Kasumi-1 (cell line): Measurements from ENCODE around the gene ZNF800.
"Not testable (repeated sequence)": the region's sequence is repeated elsewhere in the genome, so short reads cannot be mapped to it uniquely, and the experiment has no call there.

Experiments
- DNase-seq, 2 experiments: peaks; one replicate each; lab custom pipeline; 2025; lab: John Stamatoyannopoulos, UW

Gene ZNF800

GRCh38 chr7:127392566-127393367, at the start of gene ZNF800:
TSS of gene ZNF800 (minus strand) at chr7:127392708. CDS start at chr7:127391557, 1,151 bp downstream.
- peak; percentile 87 to 88 for DNase-seq

GRCh38 chr7:127440206-127440605, 47.7 kb upstream of the ZNF800 start:
- DNase-seq = no peak

GRCh38 chr7:127438836-127439235, 46.3 kb upstream of the ZNF800 start:
- DNase-seq = no peak

DNA sequence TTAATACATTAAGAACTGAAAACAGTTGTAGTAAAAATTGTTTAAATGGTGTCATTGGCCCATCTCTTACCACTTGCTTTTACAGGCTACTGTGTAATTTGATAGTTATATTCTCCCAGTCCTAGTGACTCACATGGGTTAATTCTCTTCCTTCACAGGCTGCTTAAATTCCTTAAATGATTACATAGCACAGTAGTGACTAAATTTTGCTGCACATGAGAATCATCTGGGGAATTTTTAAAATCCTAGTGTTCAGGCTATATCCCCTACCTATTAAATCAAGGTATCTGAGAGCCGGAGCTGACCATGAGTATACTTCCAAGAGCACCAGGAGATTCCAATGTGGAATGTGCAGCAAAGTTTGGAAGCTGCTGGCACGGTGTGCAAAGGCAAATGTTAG, 45.3 kb upstream of the ZNF800 start:
- no peak for DNase-seq

- no peak for DNase-seq
Measured at GRCh38 chr7:127437241-127437640, 44.7 kb upstream of the ZNF800 start.

- not testable (repeated sequence) for DNase-seq
Measured at GRCh38 chr7:127429281-127429680, 36.8 kb upstream of the ZNF800 start.

- DNase-seq = no peak
Measured at GRCh38 chr7:127419196-127419595, 26.7 kb upstream of the ZNF800 start.

- DNase-seq = no peak
Measured at GRCh38 chr7:127418459-127418858, 26.0 kb upstream of the ZNF800 start.

DNA sequence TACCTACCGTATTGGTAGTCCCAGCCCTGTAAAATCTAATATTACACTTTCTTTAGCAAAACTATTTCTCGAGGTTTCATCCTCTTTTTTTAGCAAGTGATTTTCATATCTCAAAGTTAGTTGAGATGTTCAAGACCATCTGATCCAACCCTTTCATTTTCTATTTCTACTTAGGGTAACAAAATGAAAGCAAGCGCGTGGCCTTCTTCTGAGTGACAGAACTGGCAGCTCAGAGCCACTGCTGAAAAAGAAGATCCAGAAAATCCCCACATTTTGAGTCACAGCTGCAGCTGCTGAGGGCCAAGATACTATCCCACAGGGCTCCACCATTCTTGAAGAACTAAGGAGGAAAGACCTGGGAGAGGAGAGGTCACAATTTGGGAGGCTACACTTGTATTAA, 24.8 kb upstream of the ZNF800 start:
- DNase-seq = no peak

- DNase-seq = no peak
Measured at GRCh38 chr7:127415060-127415742, 22.7 kb upstream of the ZNF800 start.

DNA sequence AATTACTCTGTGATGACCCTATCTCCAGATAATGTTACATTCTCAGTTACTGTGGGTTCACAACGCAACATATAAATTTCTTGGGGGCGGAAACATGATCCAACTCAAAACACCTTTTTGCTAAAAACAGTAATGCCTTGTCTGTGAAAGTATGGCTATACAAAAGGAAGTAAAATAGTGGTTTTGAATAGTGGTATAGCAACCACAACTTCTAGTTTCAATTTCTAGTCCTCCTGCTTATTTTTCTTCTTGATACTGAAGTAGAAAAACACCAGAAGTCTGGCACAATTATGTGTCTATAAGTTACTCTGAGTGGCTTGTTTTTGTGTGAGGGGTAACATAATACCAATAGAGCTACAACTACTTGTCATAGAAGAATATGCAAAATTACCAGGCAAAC, 21.5 kb upstream of the ZNF800 start:
- DNase-seq = peak; percentile 24 to 28

DNA sequence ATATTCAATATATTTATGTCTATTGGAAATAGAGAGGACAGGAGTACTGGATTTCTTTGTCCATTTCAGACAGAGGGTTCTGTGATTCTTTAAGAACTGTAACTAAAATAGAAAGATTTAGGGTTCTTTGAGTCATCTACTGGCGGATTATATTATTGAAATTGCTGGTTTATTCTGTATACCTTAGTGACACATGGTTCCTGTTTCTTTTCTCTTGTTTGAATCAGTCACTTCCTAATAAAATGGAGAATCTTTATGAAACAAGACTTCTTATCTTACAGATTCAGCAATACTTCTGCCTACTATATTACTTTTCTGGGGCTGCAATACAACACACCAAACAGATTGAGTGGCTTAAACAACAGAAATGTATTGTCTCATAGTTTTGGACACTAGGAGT, 20.8 kb upstream of the ZNF800 start:
- no peak for DNase-seq

- DNase-seq = no peak
Measured at GRCh38 chr7:127411176-127411575, 18.7 kb upstream of the ZNF800 start.

- no peak for DNase-seq
Measured at GRCh38 chr7:127409629-127410028, 17.1 kb upstream of the ZNF800 start.

GRCh38 chr7:127404286-127405072, 12.0 kb upstream of the ZNF800 start:
- no peak for DNase-seq

DNA sequence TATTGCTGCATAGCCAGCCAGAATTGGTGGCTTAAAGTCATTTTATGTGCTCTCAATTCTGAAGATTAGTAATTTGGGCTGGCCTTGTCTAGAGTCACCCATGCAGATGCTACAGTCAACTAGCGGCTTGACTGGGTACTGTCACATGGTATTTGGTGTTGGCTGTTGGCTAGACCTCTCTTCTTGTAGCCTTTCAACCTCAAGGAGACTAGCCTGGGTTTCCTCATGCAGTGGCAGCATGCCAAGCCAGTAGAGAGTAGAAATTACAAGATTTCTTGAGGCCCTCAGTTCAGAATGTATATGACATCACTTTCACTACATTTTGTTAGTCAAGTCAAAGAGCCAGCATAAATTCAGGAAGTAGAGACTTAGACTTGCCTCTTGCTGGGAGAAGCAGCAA, 3.7 kb upstream of the ZNF800 start:
- DNase-seq = peak; percentile 65 to 72

GRCh38 chr7:127395104-127395503, 2.6 kb upstream of the ZNF800 start:
- DNase-seq = not testable (repeated sequence)

DNA sequence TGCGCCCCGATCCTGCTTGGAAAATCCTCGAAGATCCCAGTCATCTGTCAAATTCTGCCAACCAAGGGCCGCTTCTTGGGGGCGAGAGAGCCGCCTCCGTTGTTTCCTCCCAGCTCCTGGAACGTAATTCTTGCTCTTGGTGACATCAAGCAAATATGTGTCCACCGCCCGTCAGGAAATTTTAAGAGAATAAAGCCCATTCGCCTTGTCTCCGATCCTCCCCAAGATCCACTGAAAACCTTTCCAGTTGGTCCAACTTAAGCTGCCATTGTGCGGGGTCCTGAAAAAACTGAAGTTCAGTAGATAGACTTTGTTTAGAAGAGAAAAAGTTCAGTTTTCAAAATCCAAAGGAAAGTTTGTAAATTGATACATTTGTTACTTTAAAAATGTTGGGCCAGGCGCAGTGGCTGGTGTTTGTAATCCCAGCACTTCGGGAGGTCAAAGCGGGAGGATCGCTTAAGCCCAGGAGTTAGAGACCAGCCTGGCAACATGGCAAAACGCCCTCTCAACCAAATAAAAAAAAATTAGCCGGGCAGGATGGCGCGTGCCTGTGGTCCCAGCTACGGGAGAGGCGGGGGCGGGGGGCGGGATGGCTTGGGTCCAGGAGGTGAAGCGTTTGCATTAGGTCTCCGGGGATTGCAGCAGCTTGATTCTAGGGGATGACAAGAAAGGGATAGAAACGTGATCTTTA, 1.0 kb upstream of the ZNF800 start:
- peak; percentile 43 to 55 for DNase-seq

GRCh38 chr7:127392182-127392565, 334 bp downstream of the ZNF800 start:
- peak; percentile 31 to 33 for DNase-seq

- DNase-seq = peak; percentile 32 to 45
Measured at GRCh38 chr7:127391591-127392181, 822 bp downstream of the ZNF800 start.

DNA sequence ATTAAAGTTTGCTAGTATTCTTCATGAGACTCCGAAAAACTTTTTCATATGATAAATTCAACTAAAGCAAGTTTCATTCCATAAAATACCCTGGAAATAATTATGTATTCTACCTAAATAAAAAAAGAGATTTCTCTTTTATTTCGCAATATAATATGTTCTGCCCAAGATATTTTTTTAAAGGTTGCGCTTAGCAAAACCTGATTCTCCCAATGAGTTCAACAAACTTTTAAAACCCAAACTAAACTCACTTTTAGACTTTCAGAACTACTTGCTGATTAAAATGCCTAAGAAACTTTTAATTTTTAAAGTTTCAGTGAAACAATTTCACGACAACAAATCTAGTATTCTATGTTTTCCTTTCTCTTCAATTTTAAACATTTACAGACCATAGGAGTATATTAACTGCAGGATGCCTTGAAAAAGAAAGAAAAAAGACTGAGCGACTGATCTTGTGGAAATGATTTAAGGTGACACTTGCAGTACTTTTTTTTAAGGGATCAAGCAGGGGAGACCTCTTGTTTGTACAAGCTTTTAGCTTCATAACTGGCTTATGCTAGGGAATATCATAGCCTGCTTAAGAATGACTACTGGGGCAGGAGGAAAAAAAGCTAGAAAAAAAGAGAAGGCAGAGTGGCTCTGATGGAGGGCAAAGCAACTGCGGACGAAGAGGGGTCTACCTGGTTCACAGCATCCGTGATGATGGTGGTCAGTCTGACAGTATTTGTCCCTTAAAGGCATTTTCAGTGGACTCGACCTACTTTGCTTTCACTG, 1.5 kb downstream of the ZNF800 start:
- no peak for DNase-seq
